H1 (cell line): ENCODE measurements around the gene GSTM3. TPM values are rescaled to one million over a fixed set of nuclear protein-coding genes. Genes with fewer than 3 reads are reported as not detected.

ENCODE experiments used
- CTCF ChIA-PET: fragments of 300-600 bp; sonication (Branson Sonifier 250); formaldehyde crosslinking; loops from one replicate; lab custom pipeline; 2021; ENCODE audit not compliant: partially characterized antibody; lab: Charles Lee
- POLR2A ChIA-PET: fragments of 300-600 bp; sonication (Branson Sonifier 250); formaldehyde crosslinking; loops from one replicate; lab custom pipeline; 2021; ENCODE audit warnings: inconsistent platforms; ENCODE audit not compliant: partially characterized antibody; lab: Charles Lee
- DNase-seq, 2 experiments: peaks; one replicate each; pipeline versions ENCODE4 v3.0.0 to v3.0.0-alpha.2; 2010 to 2022; ENCODE audit warnings: low spot score in 2 of 2, low read depth in 1 of 2, mixed read lengths in 1 of 2
- FAIRE-seq: peaks from 2 replicates; lab custom pipeline; 2011; peaks lifted over from hg19 to GRCh38; lab: Jason Lieb, UNC
- H2AFZ ChIP-seq: 2 replicates; pipeline ENCODE4 v1.8.1; 2012; ENCODE audit warnings: low read length, inconsistent platforms
- H2AK5ac ChIP-seq: 2 replicates; pipeline ENCODE4 v1.6.1; 2013; ENCODE audit warnings: low read depth, low read length
- H2BK120ac ChIP-seq: replicated peaks from 2 replicates; pipeline ENCODE3; 2013; ENCODE audit warnings: low read depth, low read length, inconsistent platforms
- H2BK12ac ChIP-seq: 2 replicates; pipeline ENCODE4 v1.6.1; 2013; ENCODE audit warnings: low read depth, low read length
- H2BK15ac ChIP-seq: 2 replicates; pipeline ENCODE4 v1.6.1; 2013; ENCODE audit warnings: low read length
- H2BK20ac ChIP-seq: 2 replicates; pipeline ENCODE4 v1.6.1; 2013; ENCODE audit warnings: low read length
- H2BK5ac ChIP-seq: 2 replicates; pipeline ENCODE4 v1.6.1; 2013; ENCODE audit warnings: low read depth, low read length
- H3K14ac ChIP-seq: 2 replicates; pipeline ENCODE4 v1.6.1; 2013; ENCODE audit warnings: inconsistent platforms; ENCODE audit not compliant: insufficient read length
- H3K18ac ChIP-seq: 2 replicates; pipeline ENCODE4 v1.6.1; 2013; ENCODE audit warnings: low read length; ENCODE audit errors: extremely low read depth
- H3K23ac ChIP-seq: 2 replicates; pipeline ENCODE4 v1.6.1; 2013; ENCODE audit warnings: inconsistent platforms; ENCODE audit not compliant: insufficient read length
- H3K23me2 ChIP-seq: 2 replicates; pipeline ENCODE4 v1.6.1; 2013; ENCODE audit warnings: low read depth, low read length
- H3K27ac ChIP-seq: 2 replicates; pipeline ENCODE4 v1.6.1; 2011; ENCODE audit warnings: low read depth, low read length, inconsistent platforms
- H3K27me3 ChIP-seq, 4 experiments: replicated peaks in 1 of 4; 1 replicate in 1 of 4; 2 replicates in 3 of 4; pipeline versions ENCODE4 v1.6.1 to v1.8.1; 2011 to 2013; ENCODE audit warnings: low read length in 3 of 4, mild to moderate bottlenecking in 3 of 4, inconsistent platforms in 2 of 4, mixed read lengths in 2 of 4, moderate library complexity in 1 of 4; ENCODE audit not compliant: control insufficient read depth in 3 of 4, insufficient read depth in 3 of 4; ENCODE audit errors: extremely low read depth in 1 of 4
- H3K36me3 ChIP-seq, 4 experiments: 2 replicates each; pipeline versions ENCODE4 v1.6.1 to v1.8.1; 2011 to 2013; ENCODE audit warnings: mild to moderate bottlenecking in 4 of 4, low read length in 3 of 4, moderate library complexity in 2 of 4, control low read depth in 1 of 4, inconsistent platforms in 1 of 4; ENCODE audit not compliant: insufficient read depth in 4 of 4, control insufficient read depth in 2 of 4
- H3K4ac ChIP-seq: replicated peaks from 2 replicates; pipeline ENCODE3; 2013; ENCODE audit warnings: low read length, low read depth, mixed read lengths, inconsistent platforms; ENCODE audit not compliant: insufficient read length
- H3K4me1 ChIP-seq, 4 experiments: replicated peaks in 1 of 4; 1 replicate in 1 of 4; 2 replicates in 3 of 4; pipeline versions ENCODE4 v1.6.1 to v1.8.1; 2011 to 2013; ENCODE audit warnings: low read length in 3 of 4, inconsistent platforms in 2 of 4, mixed read lengths in 1 of 4; ENCODE audit not compliant: insufficient read depth in 4 of 4, control insufficient read depth in 3 of 4
- H3K4me2 ChIP-seq, 2 experiments: 2 replicates each; pipeline versions ENCODE4 v1.6.1 to v1.8.1; 2011 to 2013; ENCODE audit warnings: low read depth in 2 of 2, low read length in 2 of 2, control low read depth in 1 of 2, inconsistent platforms in 1 of 2, mild to moderate bottlenecking in 1 of 2; ENCODE audit not compliant: insufficient read depth in 1 of 2
- H3K4me3 ChIP-seq, 4 experiments: fragments of 200-600, 300-600 bp in 1 of 4; sonication (generic), shearing (Covaris generic), sonication (Bioruptor Twin) in 1 of 4; 2 replicates each; pipeline versions ENCODE4 v1.5.1 to v1.8.1; 2011 to 2016; ENCODE audit warnings: low read length in 4 of 4, low read depth in 3 of 4, control low read depth in 2 of 4, inconsistent platforms in 2 of 4, mild to moderate bottlenecking in 2 of 4, mixed read lengths in 1 of 4, moderate library complexity in 1 of 4; ENCODE audit not compliant: insufficient read depth in 2 of 4; ENCODE audit errors: extremely low read depth in 1 of 4
- H3K56ac ChIP-seq: replicated peaks from 2 replicates; pipeline ENCODE3; 2013; ENCODE audit warnings: low read depth, mild to moderate bottlenecking, mixed read lengths, low read length, inconsistent platforms; ENCODE audit not compliant: insufficient read length
- H3K79me1 ChIP-seq: 2 replicates; pipeline ENCODE4 v1.6.1; 2013; ENCODE audit warnings: low read depth, low read length, control low read depth
- H3K79me2 ChIP-seq, 2 experiments: 2 replicates each; pipeline versions ENCODE4 v1.6.1 to v1.8.1; 2012 to 2013; ENCODE audit warnings: low read length in 2 of 2, mild to moderate bottlenecking in 2 of 2, inconsistent platforms in 1 of 2; ENCODE audit not compliant: insufficient read depth in 2 of 2, control insufficient read depth in 1 of 2
- H3K9ac ChIP-seq, 4 experiments: replicated peaks in 1 of 4; 1 replicate in 1 of 4; 2 replicates in 3 of 4; pipeline versions ENCODE4 v1.6.1 to v1.8.1; 2011 to 2013; ENCODE audit warnings: low read depth in 3 of 4, low read length in 3 of 4, control low read depth in 2 of 4, mild to moderate bottlenecking in 2 of 4, moderate library complexity in 2 of 4, inconsistent platforms in 1 of 4; ENCODE audit errors: extremely low read depth in 1 of 4
- H3K9me3 ChIP-seq, 2 experiments: 2 replicates each; pipeline versions ENCODE4 v1.6.1 to v1.8.1; 2012 to 2013; ENCODE audit warnings: mild to moderate bottlenecking in 2 of 2, moderate library complexity in 2 of 2, control low read depth in 1 of 2, inconsistent platforms in 1 of 2, low read depth in 1 of 2, low read length in 1 of 2, mixed read lengths in 1 of 2; ENCODE audit not compliant: insufficient read depth in 2 of 2
- H4K20me1 ChIP-seq, 2 experiments: replicated peaks in 1 of 2; 2 replicates each; pipeline versions ENCODE3 to v1.8.1; 2011 to 2013; ENCODE audit warnings: inconsistent platforms in 2 of 2, low read length in 2 of 2, mild to moderate bottlenecking in 1 of 2; ENCODE audit not compliant: insufficient read depth in 2 of 2, control insufficient read depth in 1 of 2
- H4K5ac ChIP-seq: 2 replicates; pipeline ENCODE4 v1.6.1; 2013; ENCODE audit warnings: low read length, low read depth, mixed read lengths, inconsistent platforms; ENCODE audit not compliant: insufficient read length
- H4K8ac ChIP-seq: 2 replicates; pipeline ENCODE4 v1.8.0; 2013; ENCODE audit warnings: mild to moderate bottlenecking, moderate library complexity, low read length, inconsistent platforms; ENCODE audit not compliant: insufficient read depth; ENCODE audit errors: extremely low read depth
- H4K91ac ChIP-seq: replicated peaks from 2 replicates; pipeline ENCODE3; 2013; ENCODE audit warnings: low read length, mixed read lengths, inconsistent platforms; ENCODE audit not compliant: insufficient read length
- ASH2L ChIP-seq: fragments of 200-600, 300-600 bp; sonication (generic); IDR thresholded peaks from one replicate; pipeline ENCODE4 v1.7.1; 2017; ENCODE audit warnings: low read length
- BCL11A ChIP-seq, 2 experiments: IDR thresholded peaks; one replicate each; pipeline ENCODE4 v1.6.1; 2011; ENCODE audit warnings: low read depth in 2 of 2, low read length in 2 of 2, mild to moderate bottlenecking in 2 of 2
- CHD2 ChIP-seq: IDR thresholded peaks from 2 replicates; pipeline ENCODE4 v1.6.1; 2012; ENCODE audit warnings: low read length, improper control_type of control experiment
- JUN ChIP-seq: IDR thresholded peaks from 2 replicates; pipeline ENCODE4 v1.6.1; 2011; ENCODE audit warnings: low read depth, mild to moderate bottlenecking, improper control_type of control experiment, low read length
- SP2 ChIP-seq: IDR thresholded peaks from 2 replicates; pipeline ENCODE4 v1.6.1; 2012; ENCODE audit warnings: mild to moderate bottlenecking, low read length, inconsistent platforms
- TCF12 ChIP-seq: IDR thresholded peaks from 2 replicates; pipeline ENCODE4 v1.6.1; 2011; ENCODE audit warnings: low read depth, mild to moderate bottlenecking, low read length
- TEAD4 ChIP-seq: IDR thresholded peaks from 2 replicates; pipeline ENCODE4 v1.6.1; 2012; ENCODE audit warnings: low read depth, low read length, inconsistent platforms, mixed read lengths
- YY1 ChIP-seq: IDR thresholded peaks from 2 replicates; pipeline ENCODE4 v1.6.1; 2011; ENCODE audit warnings: low read depth, mild to moderate bottlenecking, low read length
- WGBS, 2 experiments: shearing (Covaris generic) in 1 of 2; methylation state at CpG; one replicate each; pipeline versions ENCODE4 v1.1.6 to v1.1.7; 2013 to 2015; ENCODE audit warnings: low lambda C conversion rate in 2 of 2, mixed read lengths in 2 of 2, inconsistent platforms in 1 of 2, low coverage in 1 of 2, missing lambda C conversion rate in 1 of 2; ENCODE audit not compliant: insufficient replicate concordance in 2 of 2, insufficient coverage in 1 of 2, insufficient read length in 1 of 2; ENCODE audit errors: extremely low coverage in 1 of 2, missing lambda C conversion rate in 1 of 2; 5-methylcytosine and 5-hydroxymethylcytosine counted together
- polyA plus RNA-seq, 7 experiments: library from polyadenylated mRNA; depleted of rRNA in 3 of 7; stranded (reverse) in 5 of 7; unstranded in 2 of 7; fragments of >200 nt in 5 of 7; fragments of 200-250 nt in 2 of 7; gene quantifications; 1 replicate in 5 of 7; 2 replicates in 1 of 7; 4 replicates in 1 of 7; pipeline versions ENCODE4 v1.2.1 to v1.2.3, GENCODE V29; 2011 to 2013; ENCODE audit warnings: missing spikeins in 2 of 7, mixed read lengths in 2 of 7
- total RNA-seq: library from RNA; stranded (reverse); fragmentation: NEBNext Ultra II Directional; extraction: Animal tissue kit (Norgen Biotek cat#: 25700); gene quantifications from 2 replicates; pipeline ENCODE4 v1.2.1, GENCODE V29; 2021
- TF ChIP-seq, protein P1 (sequence below): IDR thresholded peaks from 2 replicates; pipeline ENCODE4 v1.6.1; 2012; ENCODE audit warnings: low read length, inconsistent platforms
- TF ChIP-seq, protein P2 (sequence below), 3 experiments: IDR thresholded peaks; 1 replicate in 2 of 3; 2 replicates in 1 of 3; pipeline versions ENCODE4 v1.5.1 to v1.6.1; 2011; ENCODE audit warnings: low read length in 3 of 3, mild to moderate bottlenecking in 3 of 3, inconsistent platforms in 2 of 3, low read depth in 1 of 3, moderate library complexity in 1 of 3; ENCODE audit not compliant: insufficient read depth in 1 of 3; ENCODE audit errors: control extremely low read depth in 1 of 3

Gene GSTM3
- total and polyA plus RNA-seq, 2 of the 8 experiments (the other 6 are each of a cell fraction or from before 2014, with no cell fraction given): 2.2 to 5.1 TPM

DNA sequence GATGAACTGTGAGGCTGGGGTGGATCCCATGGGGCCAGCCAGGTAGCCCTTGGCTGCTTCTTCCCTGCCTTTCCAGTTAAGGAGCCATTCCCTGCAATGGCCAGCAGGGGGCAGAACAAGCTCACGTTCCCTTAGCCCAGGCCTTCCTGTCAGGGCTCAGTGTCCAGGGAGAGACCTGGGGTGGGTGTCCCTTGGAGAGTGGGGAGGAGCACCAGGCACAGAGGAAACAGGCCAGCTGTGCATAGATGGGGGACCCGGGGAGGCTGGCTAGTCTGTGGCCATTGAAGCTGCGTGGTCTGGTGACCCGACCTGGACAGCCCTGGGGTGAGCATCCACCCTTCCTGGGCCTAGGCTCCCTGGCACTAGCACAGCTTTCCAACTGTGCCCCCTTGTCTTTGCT, 36.1 kb upstream of the GSTM3 start:
- Histone ChIP-seq H3K27ac (no peak overlapping the region), H3K79me1 (no peaks in the 10 kb centered on the region), H3K36me3 (no peaks in the 10 kb centered on the region), H2AFZ (peak overlapping the region; percentile 80), H3K4me2 (no peak overlapping the region), H2BK12ac (0 out of 2 replicates have a peak overlapping the region, but pooled peaks have one; percentile 51), H2BK15ac (no peak overlapping the region), H4K91ac (no peak overlapping the region), H2BK120ac (no peak overlapping the region), H2BK20ac (no peak overlapping the region), H3K14ac (no peak overlapping the region), H3K23ac (no peak overlapping the region), H4K8ac (no peak overlapping the region), H3K4ac (no peak overlapping the region), H3K4me1 (peaks cover 0 to 4% (median 0%) of the 10 kb centered on the region in 4 experiments; a peak in 1 of 7 replicates), H3K9me3 (peaks cover 7 to 8% of the 10 kb centered on the region in 2 experiments; a peak in 3 of 4 replicates), H3K27me3 (no peaks in the 10 kb centered on the region; a peak in 2 of 7 replicates), H3K23me2 (no peaks in the 10 kb centered on the region), H3K18ac (no peak overlapping the region), H2BK5ac (no peak overlapping the region), H2AK5ac (no peak overlapping the region), H3K9ac (no peak overlapping the region), H3K56ac (no peak overlapping the region), H3K4me3 (no peak overlapping the region), H4K5ac (no peak overlapping the region), H3K79me2 (no peaks in the 10 kb centered on the region), H4K20me1 (no peaks in the 10 kb centered on the region)
- DNase-seq (peak; percentile 50 to 89), FAIRE-seq (no peak)
- WGBS, 2 experiments: 25% methylated on average over 4 of the region's 4 CpGs; no CpG with 5 or more reads in 1 of the 2 experiments
- POLR2A ChIA-PET: interaction anchor here (0.5 to 2.3 kb wide), 3 partner anchors 100 to 269 kb away, joined by 3 to 10 read pairs (median 3); partner anchors contain the start of gene AHCYL1
- CTCF ChIA-PET: interaction anchor here (0.6 to 27.2 kb wide), 62 partner anchors 12 to 340 kb away, joined by 3 to 700 read pairs (median 5); partner anchors contain the start of genes AHCYL1 and EPS8L3
- TF ChIP-seq TEAD4: no peak
- no peak for TF ChIP-seq BCL11A (IDR thresholded peaks at IDR 0.05; ENCODE audit: low read depth in 2 of 2, low read length in 2 of 2)
- no peak for TF ChIP-seq JUN
- TF ChIP-seq, protein P1, sequence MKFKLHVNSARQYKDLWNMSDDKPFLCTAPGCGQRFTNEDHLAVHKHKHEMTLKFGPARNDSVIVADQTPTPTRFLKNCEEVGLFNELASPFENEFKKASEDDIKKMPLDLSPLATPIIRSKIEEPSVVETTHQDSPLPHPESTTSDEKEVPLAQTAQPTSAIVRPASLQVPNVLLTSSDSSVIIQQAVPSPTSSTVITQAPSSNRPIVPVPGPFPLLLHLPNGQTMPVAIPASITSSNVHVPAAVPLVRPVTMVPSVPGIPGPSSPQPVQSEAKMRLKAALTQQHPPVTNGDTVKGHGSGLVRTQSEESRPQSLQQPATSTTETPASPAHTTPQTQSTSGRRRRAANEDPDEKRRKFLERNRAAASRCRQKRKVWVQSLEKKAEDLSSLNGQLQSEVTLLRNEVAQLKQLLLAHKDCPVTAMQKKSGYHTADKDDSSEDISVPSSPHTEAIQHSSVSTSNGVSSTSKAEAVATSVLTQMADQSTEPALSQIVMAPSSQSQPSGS: no peak
- TF ChIP-seq, protein P2, sequence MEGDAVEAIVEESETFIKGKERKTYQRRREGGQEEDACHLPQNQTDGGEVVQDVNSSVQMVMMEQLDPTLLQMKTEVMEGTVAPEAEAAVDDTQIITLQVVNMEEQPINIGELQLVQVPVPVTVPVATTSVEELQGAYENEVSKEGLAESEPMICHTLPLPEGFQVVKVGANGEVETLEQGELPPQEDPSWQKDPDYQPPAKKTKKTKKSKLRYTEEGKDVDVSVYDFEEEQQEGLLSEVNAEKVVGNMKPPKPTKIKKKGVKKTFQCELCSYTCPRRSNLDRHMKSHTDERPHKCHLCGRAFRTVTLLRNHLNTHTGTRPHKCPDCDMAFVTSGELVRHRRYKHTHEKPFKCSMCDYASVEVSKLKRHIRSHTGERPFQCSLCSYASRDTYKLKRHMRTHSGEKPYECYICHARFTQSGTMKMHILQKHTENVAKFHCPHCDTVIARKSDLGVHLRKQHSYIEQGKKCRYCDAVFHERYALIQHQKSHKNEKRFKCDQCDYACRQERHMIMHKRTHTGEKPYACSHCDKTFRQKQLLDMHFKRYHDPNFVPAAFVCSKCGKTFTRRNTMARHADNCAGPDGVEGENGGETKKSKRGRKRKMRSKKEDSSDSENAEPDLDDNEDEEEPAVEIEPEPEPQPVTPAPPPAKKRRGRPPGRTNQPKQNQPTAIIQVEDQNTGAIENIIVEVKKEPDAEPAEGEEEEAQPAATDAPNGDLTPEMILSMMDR (IDR thresholded peaks at IDR 0.05; ENCODE audit: control extremely low read depth in 1 of 3, insufficient read depth in 1 of 3, low read depth in 1 of 3, low read length in 3 of 3): peak; percentile 93 to 99 (median 97)
- no peak for TF ChIP-seq TCF12
- TF ChIP-seq YY1: 0 out of 2 replicates have a peak, but pooled peaks have one; percentile 51
- TF ChIP-seq CHD2: no peak
- TF ChIP-seq SP2: no peak
- no peak for TF ChIP-seq ASH2L
